SIG-M5 treated with dmso at 0.1 percent for 504 hours (cell line): Measurements from ENCODE around the gene TTLL7.
A peak's percentile ranks its signal among the peaks of the same experiment; 100 is the strongest.

Experiments used
- DNase-seq: peaks from one replicate; lab custom pipeline; 2025; ENCODE audit not compliant: unreplicated experiment; lab: John Stamatoyannopoulos, UW

Gene TTLL7

GRCh38 chr1:83829106-83829505 is 169.8 kb downstream of the TTLL7 start:
- no peak for DNase-seq

GRCh38 chr1:83828456-83828855 is 170.5 kb downstream of the TTLL7 start:
- no peak for DNase-seq

GRCh38 chr1:83827741-83828140 is 171.2 kb downstream of the TTLL7 start:
- DNase-seq, result no peak

- DNase-seq, result no peak
These were observed 176.7 kb downstream of the TTLL7 start for GRCh38 chr1:83822208-83822607.

- DNase-seq, result no peak
These were observed 179.5 kb downstream of the TTLL7 start for GRCh38 chr1:83819436-83819835.

GRCh38 chr1:83818916-83819315 is 180.0 kb downstream of the TTLL7 start:
- peak; percentile 25 for DNase-seq

- DNase-seq, result no peak
These were observed 182.1 kb downstream of the TTLL7 start for GRCh38 chr1:83816836-83817235.

- no peak for DNase-seq
These were observed 183.6 kb downstream of the TTLL7 start for GRCh38 chr1:83815330-83815729.
